GM12892 (cell line): ENCODE data around the gene PRKN.

Experiments used
- POLR2A ChIP-seq: IDR thresholded peaks from 2 replicates; pipeline ENCODE4 v1.6.1; 2011; ENCODE audit warnings: low read depth, low read length, control low read depth
- TAF1 ChIP-seq: IDR thresholded peaks from 2 replicates; pipeline ENCODE4 v1.6.1; 2011; ENCODE audit warnings: low read depth, mild to moderate bottlenecking, control low read depth, low read length, borderline replicate concordance

- TF ChIP-seq POLR2A: no peak
- no peak for TF ChIP-seq TAF1
These were observed 1289.7 kb downstream of the PRKN start for GRCh38 chr6:161437851-161438250.
